Hepatic stellate cell (primary cell): ENCODE data around the gene RHOA.

ENCODE experiments used
- DNase-seq: peaks from one replicate; pipeline ENCODE4 v3.0.0; 2011; ENCODE audit warnings: low spot score

RHOA gene

GRCh38 chr3:49316696-49317457, 94.9 kb downstream of the RHOA start:
- no peak for DNase-seq

- peak; percentile 35 for DNase-seq
Observed at GRCh38 chr3:49313896-49314688, 97.7 kb downstream of the RHOA start.

GRCh38 chr3:49311283-49311682, 100.5 kb downstream of the RHOA start:
- no peak for DNase-seq

- no peak for DNase-seq
Observed at GRCh38 chr3:49310677-49311076, 101.1 kb downstream of the RHOA start.
